Measurements from ENCODE around the gene C11orf97.

DNA sequence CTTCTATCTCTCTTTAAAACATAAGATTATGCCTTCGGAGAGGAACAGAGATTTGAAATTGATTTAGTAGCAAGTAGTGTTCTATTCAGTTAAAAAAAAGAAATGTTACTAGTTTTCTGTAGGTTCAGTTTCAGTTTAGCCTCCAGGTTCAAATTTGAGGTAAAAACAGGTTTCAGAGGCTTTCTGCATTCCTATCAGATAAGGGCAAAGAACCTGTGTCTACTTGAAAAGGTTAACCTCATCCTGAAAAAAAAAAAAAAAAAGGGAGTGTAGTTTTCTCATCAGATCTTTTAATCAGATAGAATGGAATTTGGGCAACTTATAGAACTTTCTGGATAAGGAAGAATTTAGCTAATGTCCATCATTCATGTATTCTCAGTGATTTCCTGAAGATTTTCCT lies 12.1 kb downstream of the C11orf97 start:
- TF ChIP-seq, protein P1, sequence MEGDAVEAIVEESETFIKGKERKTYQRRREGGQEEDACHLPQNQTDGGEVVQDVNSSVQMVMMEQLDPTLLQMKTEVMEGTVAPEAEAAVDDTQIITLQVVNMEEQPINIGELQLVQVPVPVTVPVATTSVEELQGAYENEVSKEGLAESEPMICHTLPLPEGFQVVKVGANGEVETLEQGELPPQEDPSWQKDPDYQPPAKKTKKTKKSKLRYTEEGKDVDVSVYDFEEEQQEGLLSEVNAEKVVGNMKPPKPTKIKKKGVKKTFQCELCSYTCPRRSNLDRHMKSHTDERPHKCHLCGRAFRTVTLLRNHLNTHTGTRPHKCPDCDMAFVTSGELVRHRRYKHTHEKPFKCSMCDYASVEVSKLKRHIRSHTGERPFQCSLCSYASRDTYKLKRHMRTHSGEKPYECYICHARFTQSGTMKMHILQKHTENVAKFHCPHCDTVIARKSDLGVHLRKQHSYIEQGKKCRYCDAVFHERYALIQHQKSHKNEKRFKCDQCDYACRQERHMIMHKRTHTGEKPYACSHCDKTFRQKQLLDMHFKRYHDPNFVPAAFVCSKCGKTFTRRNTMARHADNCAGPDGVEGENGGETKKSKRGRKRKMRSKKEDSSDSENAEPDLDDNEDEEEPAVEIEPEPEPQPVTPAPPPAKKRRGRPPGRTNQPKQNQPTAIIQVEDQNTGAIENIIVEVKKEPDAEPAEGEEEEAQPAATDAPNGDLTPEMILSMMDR (IDR thresholded peaks at IDR 0.05), result no peak
- no peak for TF ChIP-seq EP300 (IDR thresholded peaks at IDR 0.05)
- no peak for TF ChIP-seq POLR2A (IDR thresholded peaks at IDR 0.05)
- no peak for TF ChIP-seq POLR2AphosphoS5 (IDR thresholded peaks at IDR 0.05)
